G401 (cell line): ENCODE results near the gene ZFP62. TPM values are rescaled to one million over a fixed set of nuclear protein-coding genes. Genes with fewer than 3 reads are reported as not detected.
A peak's percentile ranks its signal among the peaks of the same experiment; 100 is the strongest.
"Not testable (repeated sequence)": the region's sequence is repeated elsewhere in the genome, so short reads cannot be mapped to it uniquely, and the experiment has no call there.

Experiments
- DNase-seq: peaks from one replicate; pipeline ENCODE4 v3.0.0-alpha.2; 2015; ENCODE audit warnings: low spot score
- in situ Hi-C: cut with HindIII; loops from 2 replicates; pipeline ENCODE4 v1.10.0; 2016; ENCODE audit warnings: low sequenced_read_pairs, mixed read lengths
- total RNA-seq: library from RNA; depleted of rRNA; stranded (reverse); fragments of >200 nt; shearing (Covaris generic); gene quantifications from 2 replicates; pipeline ENCODE4 v1.2.3, GENCODE V29; 2014; rRNA removed

Gene ZFP62
- total RNA-seq, result 33.0 and 37.9 TPM in 2 replicates

DNA sequence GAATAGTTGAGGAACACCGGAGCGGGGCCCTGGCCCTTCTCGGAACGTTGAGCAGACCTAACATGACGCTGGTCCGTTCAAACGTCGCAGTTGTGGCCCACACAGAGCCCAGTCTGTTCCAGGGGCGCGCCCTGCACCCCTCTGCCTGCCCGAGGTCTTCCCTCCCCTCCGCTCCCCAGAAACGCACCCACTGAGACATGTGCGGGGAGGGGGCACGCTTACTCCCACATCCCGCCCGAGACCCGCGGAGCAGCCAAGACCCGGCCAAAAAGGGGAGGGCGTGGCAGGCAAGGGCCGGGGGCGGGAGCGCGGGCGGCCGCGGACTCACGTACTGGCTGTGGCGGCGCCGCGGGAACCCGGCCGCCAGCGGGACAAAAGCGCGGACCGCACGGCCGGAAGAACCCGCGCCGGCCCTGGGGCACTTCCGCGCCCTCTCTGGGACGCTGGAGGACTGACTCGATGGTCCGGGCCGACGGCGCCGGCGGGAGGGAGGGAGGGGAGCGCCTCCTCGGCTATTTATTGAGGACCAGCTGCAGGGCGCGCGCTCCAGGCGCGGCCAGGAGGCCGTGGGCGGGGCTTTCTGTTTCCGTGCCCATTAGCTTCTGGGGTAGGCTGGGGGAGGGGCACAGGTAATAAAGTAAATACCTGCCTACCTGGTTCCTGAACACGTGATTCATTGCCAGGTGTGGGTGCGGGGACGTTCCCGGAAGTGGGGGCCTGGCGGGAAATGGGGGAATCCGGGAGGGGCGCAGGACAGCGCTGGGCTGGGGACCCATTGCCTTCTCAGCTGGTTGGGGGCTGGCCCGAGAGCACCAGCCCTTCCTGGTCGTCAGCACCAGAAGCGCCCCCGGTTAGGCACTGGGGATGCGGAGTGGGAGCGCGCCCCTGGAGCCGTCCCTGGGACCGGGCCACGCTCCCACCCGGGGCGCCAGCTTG is at the start of gene ZFP62:
Gene ZFP62, minus strand, starts transcription at position 390 of the 936 bp plus-strand sequence. Its CDS starts 57 bp downstream, at position 333.
- DNase-seq, result peak; percentile 89
- in situ Hi-C loops, result no loop called here

DNA sequence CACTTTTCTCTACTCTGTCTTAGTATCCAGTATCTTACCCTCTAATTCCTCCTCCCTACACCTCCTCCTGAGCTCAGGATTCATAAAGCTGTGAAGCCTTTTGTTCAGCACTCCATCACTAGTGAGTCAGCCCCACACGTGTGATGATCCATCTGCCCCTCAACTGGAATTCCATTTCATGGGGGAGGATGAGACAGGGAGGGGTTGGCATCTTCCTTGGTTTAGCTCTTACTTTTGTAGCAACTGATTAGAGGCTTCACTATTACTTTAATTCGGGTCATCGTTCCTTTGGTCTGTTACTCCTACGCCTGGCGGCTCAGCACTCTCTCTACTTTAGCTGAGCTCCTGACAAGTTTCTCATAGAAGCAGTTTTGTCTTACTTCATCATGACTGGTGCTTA is 49.7 kb upstream of the ZFP62 start:
- in situ Hi-C loops, result no loop called here
- no peak for DNase-seq

- no peak for DNase-seq
- in situ Hi-C loops, result no loop called here
Measured at GRCh38 chr5:180910182-180910581, 49.1 kb upstream of the ZFP62 start.

DNA sequence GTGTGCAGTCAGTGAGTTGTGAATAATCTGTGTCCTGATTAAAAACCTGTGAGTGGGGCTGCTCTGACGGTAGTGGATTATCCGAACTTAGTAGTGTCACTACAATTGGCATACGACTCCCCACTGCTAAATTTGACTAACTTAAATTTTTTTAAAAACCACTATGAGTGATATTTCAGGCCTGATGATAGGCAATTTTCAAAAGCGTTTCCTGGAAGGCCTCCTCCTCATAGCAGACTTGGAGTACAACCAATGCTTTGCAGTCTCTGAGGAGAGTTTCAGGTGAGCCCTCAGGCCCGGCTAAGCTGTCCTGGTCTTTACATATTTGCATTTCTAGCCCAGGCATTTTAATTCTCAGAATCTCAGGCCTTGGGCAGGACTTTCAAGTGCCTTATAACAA is 48.7 kb upstream of the ZFP62 start:
- DNase-seq, result no peak
- in situ Hi-C loops, result no loop called here

GRCh38 chr5:180908998-180909731 is 48.1 kb upstream of the ZFP62 start:
- in situ Hi-C loops, result no loop called here
- DNase-seq, result no peak

- DNase-seq, result no peak
- in situ Hi-C loops, result no loop called here
Measured at GRCh38 chr5:180908400-180908799, 47.3 kb upstream of the ZFP62 start.

DNA sequence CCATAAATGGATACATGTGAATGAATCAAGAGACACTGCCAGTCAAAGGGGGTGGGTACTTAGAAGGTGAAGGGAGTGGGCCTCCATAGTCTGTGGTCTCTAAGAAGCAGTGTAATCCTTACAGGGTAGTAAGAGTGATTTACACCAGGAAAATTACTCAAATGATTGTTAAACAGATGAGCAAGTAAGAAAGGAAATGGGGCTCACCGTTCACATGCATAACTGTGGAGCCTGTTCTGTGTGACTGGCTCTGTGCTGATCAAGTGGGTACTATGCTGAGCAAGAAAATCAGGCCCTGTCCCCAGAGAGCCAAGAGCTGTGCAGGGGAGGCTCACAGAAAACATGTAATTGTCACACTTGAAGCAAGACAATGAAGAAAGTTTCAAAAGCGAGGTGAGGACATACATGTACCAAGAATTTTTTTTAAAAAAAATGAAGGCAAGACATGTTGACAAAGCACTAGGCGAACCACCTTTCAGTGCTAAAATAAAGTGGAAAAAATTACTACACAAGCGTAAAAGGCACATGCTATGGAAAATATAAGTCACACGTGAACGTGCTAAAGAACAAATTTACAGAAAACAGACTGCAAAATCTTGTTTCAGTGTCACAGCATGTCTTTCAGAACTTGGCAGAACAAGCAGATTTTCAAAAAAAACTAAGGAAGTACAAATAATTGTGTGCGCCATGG is 40.4 kb upstream of the ZFP62 start:
- in situ Hi-C loops, result no loop called here

DNA sequence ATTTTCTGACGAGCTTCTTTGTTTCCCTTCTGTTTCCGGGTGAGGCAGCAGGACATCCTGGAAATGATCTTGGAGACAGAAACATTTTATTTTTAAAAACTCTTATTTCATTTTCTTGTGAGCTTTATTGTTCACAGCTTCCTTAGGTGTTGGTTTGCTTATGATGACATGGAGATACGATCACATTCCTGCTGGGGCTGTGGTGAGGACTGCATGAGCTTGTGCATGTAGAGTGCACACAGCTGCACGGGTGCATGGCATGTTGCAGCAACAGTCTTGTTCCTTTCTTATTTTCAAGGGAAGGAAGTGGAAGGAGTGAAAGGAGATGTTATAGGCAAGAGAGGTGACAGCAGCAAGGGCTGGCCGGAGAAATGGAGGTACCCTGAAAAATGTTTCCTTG is 39.1 kb upstream of the ZFP62 start:
- in situ Hi-C loops, result no loop called here
- no peak for DNase-seq

More for the DNA sequence above, 40.4 kb upstream of the ZFP62 start:
- DNase-seq, result no peak

DNA sequence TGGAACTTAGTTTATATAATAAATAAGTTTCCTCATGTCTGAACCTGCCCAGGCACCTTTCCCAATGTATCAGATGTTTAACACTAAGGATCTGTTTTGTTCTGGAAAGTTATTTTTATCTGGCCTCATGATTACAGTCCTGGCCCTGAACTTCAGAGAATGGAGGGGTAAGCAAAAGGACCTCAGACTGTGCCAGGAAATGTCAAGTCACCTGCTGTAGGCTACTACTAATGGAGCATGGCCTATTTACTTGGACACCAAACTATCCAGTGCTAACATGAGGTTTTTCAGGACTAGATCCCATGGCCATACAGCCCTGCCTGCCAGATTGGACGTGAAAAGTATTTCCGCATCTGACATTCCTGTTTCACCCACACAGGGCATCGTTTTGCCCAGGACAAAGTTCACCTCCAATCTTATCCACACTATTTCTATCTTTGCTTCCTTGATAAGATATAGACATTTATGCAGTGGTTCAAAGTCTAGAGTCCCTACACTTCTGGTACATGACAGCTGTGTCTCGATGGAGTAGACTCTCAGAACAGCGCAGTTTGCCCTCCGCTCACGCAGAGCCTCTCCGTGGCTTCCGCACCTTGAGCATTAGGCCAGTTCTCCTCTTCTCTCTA is 37.7 kb upstream of the ZFP62 start, which contains the start of gene BTNL8:
Gene BTNL8, plus strand, starts transcription at position 539 of the 626 bp plus-strand sequence. CDS start 152 bp downstream, outside the sequence.
- in situ Hi-C loops, result no loop called here
- DNase-seq, result no peak

- in situ Hi-C loops, DNase-seq: not testable (repeated sequence)
Measured at GRCh38 chr5:180895330-180895729, 34.3 kb upstream of the ZFP62 start.

GRCh38 chr5:180889381-180889780 is 28.3 kb upstream of the ZFP62 start:
- no peak for DNase-seq
- in situ Hi-C loops, result loop anchor here (5.0 kb wide), 1 partner anchor 107 kb away; no protein-coding TSS in a partner anchor

DNA sequence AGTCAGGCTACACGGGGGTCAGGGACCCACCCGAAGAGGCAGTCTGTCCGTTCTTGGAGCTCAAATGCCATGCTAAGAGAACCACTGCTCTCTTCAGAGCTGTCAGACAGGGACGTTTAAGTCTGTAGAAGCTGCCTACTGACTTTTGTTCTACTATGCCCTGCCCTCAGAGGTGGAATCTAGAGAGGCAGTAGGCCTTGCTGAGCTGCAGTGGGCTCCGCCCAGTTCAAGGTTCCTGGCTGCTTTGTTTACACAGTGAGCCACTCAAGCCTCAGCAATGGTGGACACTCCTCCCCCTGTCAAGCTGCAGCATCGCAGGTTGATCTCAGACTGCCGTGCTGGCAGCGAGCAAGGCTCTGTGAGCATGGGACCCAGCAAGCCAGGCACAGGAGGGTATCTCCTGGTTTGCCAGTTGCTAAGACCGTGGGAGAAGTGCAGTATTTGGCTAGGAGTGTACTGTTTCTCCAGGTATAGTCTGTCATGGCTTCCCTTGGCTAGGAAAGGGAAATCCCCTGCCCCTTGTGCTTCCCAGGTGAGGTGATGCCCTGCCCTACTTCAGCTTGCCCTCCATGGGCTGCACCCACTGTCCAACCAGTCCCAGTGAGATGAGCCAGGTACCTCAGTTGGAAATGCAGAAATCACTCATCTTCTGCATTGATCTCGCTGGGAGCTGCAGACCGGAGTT is 24.9 kb upstream of the ZFP62 start:
- not testable (repeated sequence) for DNase-seq
- in situ Hi-C loops, result loop anchor here (5.0 kb wide), 1 partner anchor 104 kb away; no protein-coding TSS in a partner anchor

DNA sequence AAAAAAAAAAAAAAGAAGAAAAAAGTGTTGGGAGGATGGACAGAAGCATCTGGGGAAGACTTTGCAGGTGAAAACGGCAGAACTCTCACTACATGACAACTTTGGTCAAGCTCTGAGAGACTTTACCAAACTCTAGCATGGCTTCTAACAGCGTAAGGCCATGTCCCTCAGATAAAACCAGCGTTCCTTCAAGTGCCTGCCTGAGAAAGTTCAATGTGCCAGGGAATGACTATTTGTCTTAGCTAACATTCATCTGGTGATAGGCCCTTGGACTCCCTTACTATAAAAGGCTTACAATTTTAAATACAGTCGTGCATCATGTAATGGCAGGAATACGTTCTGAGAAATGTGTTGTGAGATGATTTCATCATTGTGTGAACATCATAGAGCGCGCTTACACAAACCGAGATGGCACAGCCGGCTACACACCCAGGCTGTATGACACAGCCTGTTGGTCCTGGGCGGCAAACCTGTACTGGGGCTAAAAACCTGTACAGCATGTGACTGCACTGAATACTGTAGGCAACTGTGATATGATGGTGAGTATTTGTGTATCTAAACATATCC is 14.9 kb upstream of the ZFP62 start:
- DNase-seq, result no peak
- in situ Hi-C loops, result no loop called here

- DNase-seq, result no peak
- in situ Hi-C loops, result no loop called here
Measured at GRCh38 chr5:180874804-180875582, 13.9 kb upstream of the ZFP62 start.

GRCh38 chr5:180873615-180874520 is 12.8 kb upstream of the ZFP62 start:
- in situ Hi-C loops, result no loop called here
- DNase-seq, result no peak

- in situ Hi-C loops, result no loop called here
- no peak for DNase-seq
Measured at GRCh38 chr5:180872419-180872818, 11.3 kb upstream of the ZFP62 start.
